Spleen (tissue), 7 donors: ENCODE data around the gene ZNF804B.

Experiments used
- CTCF ChIP-seq, 11 experiments: fragments of 200-600 bp in 7 of 11; fragments of 450-650 bp in 4 of 11; sonication (generic) in 4 of 11; IDR thresholded peaks in 8 of 11; conservative IDR thresholded peaks in 3 of 11; 1 replicate in 7 of 11; 2 replicates in 4 of 11; pipeline versions ENCODE4 v1.4.0 to v1.8.0; 2016 to 2021; ENCODE audit warnings: antibody characterized with exemption in 11 of 11, inconsistent platforms in 4 of 11, mild to moderate bottlenecking in 1 of 11
- POLR2AphosphoS5 ChIP-seq, 3 donors: sonication (generic); formaldehyde crosslinking; IDR thresholded peaks; one replicate each; pipeline ENCODE4 v1.5.1; 2017; ENCODE audit warnings: antibody characterized with exemption in 3 of 3
- donor health status: DM: no; HTN: no; CAD: no; lungs with moderate emphysema.
- donor health status: DM: no; HTN: no; CAD: no.
- donor health status: DM: no; HTN: no; CAD: no.

- TF ChIP-seq POLR2AphosphoS5 (IDR thresholded peaks at IDR 0.05): no peak
- TF ChIP-seq CTCF (IDR thresholded peaks at IDR 0.05 in 8 of 11, conservative IDR thresholded peaks at IDR 0.05 in 3 of 11): no peak
Measured at GRCh38 chr7:88845091-88845490, 85.6 kb downstream of the ZNF804B start.
